K562 (cell line): ENCODE measurements around the gene ADGRD1. TPM values are rescaled to one million over a fixed set of nuclear protein-coding genes. Genes with fewer than 3 reads are reported as not detected.

Experiments used
- BACH1 ChIP-seq: fragments of 200-800 bp; sonication (Bioruptor generic); IDR thresholded peaks from 2 replicates; pipeline ENCODE4 v1.6.1; 2016; ENCODE audit warnings: missing genetic modification characterization, missing compliant biosample characterization
- CHAMP1 ChIP-seq: fragments of 450-650 bp; IDR thresholded peaks from 2 replicates; pipeline ENCODE4 v1.6.1; 2016; ENCODE audit warnings: mild to moderate bottlenecking
- COPS2 ChIP-seq: fragments of 450-650 bp; conservative IDR thresholded peaks from 2 replicates; pipeline ENCODE4 v1.6.1; 2016; ENCODE audit warnings: mild to moderate bottlenecking, moderate library complexity
- FOXA1 ChIP-seq: fragments of 450-650 bp; IDR thresholded peaks from 2 replicates; pipeline ENCODE4 v1.6.1; 2016; ENCODE audit warnings: mild to moderate bottlenecking, borderline replicate concordance
- FOXP1 ChIP-seq: sonication (generic); formaldehyde crosslinking; IDR thresholded peaks from 2 replicates; pipeline ENCODE4 v1.8.0; 2022; ENCODE audit warnings: mild to moderate bottlenecking, missing genetic modification reagents
- MAFK ChIP-seq: IDR thresholded peaks from 2 replicates; pipeline ENCODE4 v1.6.1; 2011; ENCODE audit warnings: low read length, improper control_type of control experiment
- PHF20 ChIP-seq: fragments of 450-650 bp; IDR thresholded peaks from 2 replicates; pipeline ENCODE4 v1.6.1; 2018; ENCODE audit not compliant: partially characterized antibody
- TAL1 ChIP-seq: fragments of 450-650 bp; IDR thresholded peaks from 2 replicates; pipeline ENCODE4 v1.6.1; 2016; ENCODE audit warnings: mild to moderate bottlenecking
- THAP12 ChIP-seq: fragments of 250-450 bp; sonication (Bioruptor Pico); IDR thresholded peaks from 2 replicates; pipeline ENCODE4 v1.9.0; 2021; ENCODE audit warnings: mild to moderate bottlenecking, inconsistent platforms
- XRCC5 ChIP-seq: fragments of 200-400 bp; formaldehyde crosslinking; IDR thresholded peaks from 2 replicates; pipeline ENCODE4 v1.6.1; 2017; ENCODE audit warnings: low read depth, mild to moderate bottlenecking, low read length
- ZNF217 ChIP-seq: sonication (generic); formaldehyde crosslinking; IDR thresholded peaks from 2 replicates; pipeline ENCODE4 v1.8.0; 2022; ENCODE audit warnings: mild to moderate bottlenecking, missing genetic modification reagents
- polyA plus RNA-seq, 8 experiments: library from polyadenylated mRNA; depleted of rRNA in 4 of 8; stranded (reverse) in 5 of 8; unstranded in 3 of 8; fragments of >200 nt; fragmentation: Nextera tagmentation in 2 of 8; fragmentation: Illumina TruSeq in 1 of 8; extraction: Ambion mirVana in 2 of 8; extraction: Trizol in 1 of 8; gene quantifications; 2 replicates each; pipeline versions ENCODE4 v1.2.1 to v1.2.3, GENCODE V29; 2011 to 2014; ENCODE audit warnings: inconsistent platforms in 1 of 8, missing spikeins in 1 of 8
- total RNA-seq, 7 experiments: library from RNA; depleted of rRNA in 6 of 7; stranded (reverse); fragments of >200 nt in 6 of 7; fragmentation: Illumina TruSeq in 2 of 7; extraction: Trizol in 2 of 7; gene quantifications; 2 replicates each; pipeline versions ENCODE4 v1.2.1 to v1.2.3, GENCODE V29; 2011 to 2021; ENCODE audit warnings: low replicate concordance in 1 of 7
- TF ChIP-seq, protein P1 (sequence below): fragments of 250-450 bp; sonication (Bioruptor Pico); IDR thresholded peaks from 2 replicates; pipeline ENCODE4 v1.8.0; 2022; ENCODE audit warnings: moderate library complexity, mild to moderate bottlenecking, inconsistent platforms
- TF ChIP-seq, protein P2 (sequence below), 2 experiments: fragments of 200-800 bp in 1 of 2; sonication (Bioruptor generic) in 1 of 2; sonication (generic) in 1 of 2; formaldehyde crosslinking in 1 of 2; IDR thresholded peaks in 1 of 2; conservative IDR thresholded peaks in 1 of 2; 2 replicates each; pipeline versions ENCODE4 v1.5.0 to v1.6.1; 2016 to 2020; ENCODE audit warnings: missing compliant biosample characterization in 1 of 2, missing genetic modification characterization in 1 of 2, missing genetic modification reagents in 1 of 2
- TF ChIP-seq, protein P3 (sequence below), 3 experiments: IDR thresholded peaks in 2 of 3; conservative IDR thresholded peaks in 1 of 3; 2 replicates each; pipeline ENCODE4 v1.5.1; 2011 to 2012; ENCODE audit warnings: low read length in 3 of 3, mild to moderate bottlenecking in 3 of 3, control low read depth in 2 of 3, improper control_type of control experiment in 1 of 3, inconsistent platforms in 1 of 3, low read depth in 1 of 3, mixed read lengths in 1 of 3, moderate library complexity in 1 of 3; ENCODE audit not compliant: insufficient read depth in 2 of 3
- TF ChIP-seq, protein P4 (sequence below): sonication (generic); formaldehyde crosslinking; IDR thresholded peaks from 2 replicates; pipeline ENCODE4 v1.8.0; 2022; ENCODE audit warnings: mild to moderate bottlenecking, missing genetic modification reagents

ADGRD1 gene
- total and polyA plus RNA-seq, 9 of the 15 experiments (the other 6 are each of a cell fraction or from before 2014, with no cell fraction given): 1.7 to 11.7 (median 3.3) TPM

GRCh38 chr12:131104463-131105350, 151.0 kb downstream of the ADGRD1 start (continued):
- TF ChIP-seq THAP12 (CRISPR knock-in tag) (no peak), XRCC5 (no peak), FOXA1 (no peak), CHAMP1 (no peak), ZNF217 (CRISPR knock-in tag) (no peak), PHF20 (no peak), BACH1 (tag) (no peak), MAFK (no peak), FOXP1 (CRISPR knock-in tag) (no peak), TAL1 (no peak), COPS2 (no peak)
- TF ChIP-seq, protein P1, sequence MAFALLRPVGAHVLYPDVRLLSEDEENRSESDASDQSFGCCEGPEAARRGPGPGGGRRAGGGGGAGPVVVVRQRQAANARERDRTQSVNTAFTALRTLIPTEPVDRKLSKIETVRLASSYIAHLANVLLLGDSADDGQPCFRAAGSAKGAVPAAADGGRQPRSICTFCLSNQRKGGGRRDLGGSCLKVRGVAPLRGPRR (CRISPR knock-in tag): no peak
- TF ChIP-seq, protein P2, sequence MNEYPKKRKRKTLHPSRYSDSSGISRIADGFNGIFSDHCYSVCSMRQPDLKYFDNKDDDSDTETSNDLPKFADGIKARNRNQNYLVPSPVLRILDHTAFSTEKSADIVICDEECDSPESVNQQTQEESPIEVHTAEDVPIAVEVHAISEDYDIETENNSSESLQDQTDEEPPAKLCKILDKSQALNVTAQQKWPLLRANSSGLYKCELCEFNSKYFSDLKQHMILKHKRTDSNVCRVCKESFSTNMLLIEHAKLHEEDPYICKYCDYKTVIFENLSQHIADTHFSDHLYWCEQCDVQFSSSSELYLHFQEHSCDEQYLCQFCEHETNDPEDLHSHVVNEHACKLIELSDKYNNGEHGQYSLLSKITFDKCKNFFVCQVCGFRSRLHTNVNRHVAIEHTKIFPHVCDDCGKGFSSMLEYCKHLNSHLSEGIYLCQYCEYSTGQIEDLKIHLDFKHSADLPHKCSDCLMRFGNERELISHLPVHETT (CRISPR knock-in tag; conservative IDR thresholded peaks at IDR 0.05 in 1 of 2, IDR thresholded peaks at IDR 0.05 in 1 of 2): no peak
- TF ChIP-seq, protein P3, sequence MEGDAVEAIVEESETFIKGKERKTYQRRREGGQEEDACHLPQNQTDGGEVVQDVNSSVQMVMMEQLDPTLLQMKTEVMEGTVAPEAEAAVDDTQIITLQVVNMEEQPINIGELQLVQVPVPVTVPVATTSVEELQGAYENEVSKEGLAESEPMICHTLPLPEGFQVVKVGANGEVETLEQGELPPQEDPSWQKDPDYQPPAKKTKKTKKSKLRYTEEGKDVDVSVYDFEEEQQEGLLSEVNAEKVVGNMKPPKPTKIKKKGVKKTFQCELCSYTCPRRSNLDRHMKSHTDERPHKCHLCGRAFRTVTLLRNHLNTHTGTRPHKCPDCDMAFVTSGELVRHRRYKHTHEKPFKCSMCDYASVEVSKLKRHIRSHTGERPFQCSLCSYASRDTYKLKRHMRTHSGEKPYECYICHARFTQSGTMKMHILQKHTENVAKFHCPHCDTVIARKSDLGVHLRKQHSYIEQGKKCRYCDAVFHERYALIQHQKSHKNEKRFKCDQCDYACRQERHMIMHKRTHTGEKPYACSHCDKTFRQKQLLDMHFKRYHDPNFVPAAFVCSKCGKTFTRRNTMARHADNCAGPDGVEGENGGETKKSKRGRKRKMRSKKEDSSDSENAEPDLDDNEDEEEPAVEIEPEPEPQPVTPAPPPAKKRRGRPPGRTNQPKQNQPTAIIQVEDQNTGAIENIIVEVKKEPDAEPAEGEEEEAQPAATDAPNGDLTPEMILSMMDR (IDR thresholded peaks at IDR 0.05 in 2 of 3, conservative IDR thresholded peaks at IDR 0.05 in 1 of 3; ENCODE audit: insufficient read depth in 2 of 3, low read depth in 1 of 3, low read length in 3 of 3): peak; percentile 94 to 98 (median 96)
- TF ChIP-seq, protein P4, sequence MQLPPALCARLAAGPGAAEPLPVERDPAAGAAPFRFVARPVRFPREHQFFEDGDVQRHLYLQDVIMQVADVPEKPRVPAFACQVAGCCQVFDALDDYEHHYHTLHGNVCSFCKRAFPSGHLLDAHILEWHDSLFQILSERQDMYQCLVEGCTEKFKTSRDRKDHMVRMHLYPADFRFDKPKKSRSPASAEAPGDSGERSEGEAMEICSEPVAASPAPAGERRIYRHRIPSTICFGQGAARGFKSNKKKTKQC (CRISPR knock-in tag): no peak
